KMS-11 (cell line): ENCODE measurements around the gene TSPAN10.

Experiments
- H2AFZ ChIP-seq: fragments of 200-600 bp; sonication (generic); 2 replicates; pipeline ENCODE4 v1.6.1; 2016; ENCODE audit warnings: antibody characterized with exemption, mixed run types, low read depth
- H3K27ac ChIP-seq: fragments of 200-600 bp; sonication (generic); 2 replicates; pipeline ENCODE4 v1.6.1; 2016; ENCODE audit warnings: mild to moderate bottlenecking, mixed run types
- H3K27me3 ChIP-seq: fragments of 200-600 bp; sonication (generic); 2 replicates; pipeline ENCODE4 v1.6.1; 2017; ENCODE audit warnings: mild to moderate bottlenecking, low read depth, mixed run types, moderate library complexity; ENCODE audit not compliant: insufficient read depth
- H3K36me3 ChIP-seq: fragments of 200-600 bp; sonication (generic); 2 replicates; pipeline ENCODE4 v1.6.1; 2017; ENCODE audit warnings: mild to moderate bottlenecking, mixed run types; ENCODE audit not compliant: insufficient read depth
- H3K4me1 ChIP-seq: fragments of 200-600 bp; sonication (generic); 2 replicates; pipeline ENCODE4 v1.6.1; 2016; ENCODE audit warnings: mild to moderate bottlenecking, low read depth, mixed run types; ENCODE audit not compliant: poor library complexity, severe bottlenecking
- H3K4me2 ChIP-seq: fragments of 200-600 bp; sonication (generic); 2 replicates; pipeline ENCODE4 v1.7.0; 2016; ENCODE audit warnings: mild to moderate bottlenecking, mixed run types
- H3K4me3 ChIP-seq: fragments of 200-600 bp; sonication (generic); IDR thresholded peaks from 2 replicates; pipeline ENCODE4 v1.6.1; 2017; ENCODE audit warnings: low read depth, low read length, mixed read lengths; ENCODE audit not compliant: insufficient read depth
- H3K79me2 ChIP-seq: fragments of 200-600 bp; sonication (generic); 2 replicates; pipeline ENCODE4 v1.6.1; 2016; ENCODE audit warnings: low read depth, mixed run types; ENCODE audit not compliant: insufficient read depth
- H3K9ac ChIP-seq: fragments of 200-600 bp; sonication (generic); 2 replicates; pipeline ENCODE4 v1.6.1; 2016; ENCODE audit warnings: mild to moderate bottlenecking, mixed run types
- H4K20me1 ChIP-seq: fragments of 200-600 bp; sonication (generic); 2 replicates; pipeline ENCODE4 v1.6.1; 2016; ENCODE audit warnings: mild to moderate bottlenecking, mixed run types; ENCODE audit not compliant: insufficient read depth
- TF ChIP-seq, protein P1 (sequence below): fragments of 200-600 bp; sonication (generic); conservative IDR thresholded peaks from 2 replicates; pipeline ENCODE4 v1.6.1; 2017; ENCODE audit warnings: low read depth, mild to moderate bottlenecking, antibody characterized with exemption, low read length, moderate library complexity, mixed read lengths

The TSPAN10 gene

DNA sequence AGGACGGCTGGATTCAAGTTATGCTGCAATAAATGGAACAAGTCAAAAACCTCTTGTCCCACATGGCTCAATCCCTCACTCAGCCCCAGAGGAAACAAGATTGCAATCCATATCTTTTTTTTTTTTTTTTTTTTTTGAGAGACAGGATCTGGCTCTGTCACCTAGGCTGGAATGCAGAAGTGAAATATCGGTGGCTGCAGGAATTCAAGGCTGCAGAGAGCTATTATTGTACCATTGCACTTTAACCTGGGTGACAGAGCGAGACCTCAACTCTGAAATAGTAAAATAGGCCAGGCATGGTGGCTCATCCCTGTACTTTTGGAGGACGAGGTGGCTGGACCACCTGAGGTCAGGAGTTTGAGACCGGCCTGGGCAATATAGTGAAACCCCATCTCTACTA is 22.0 kb downstream of the TSPAN10 start:
- H3K4me1 ChIP-seq: peaks cover 21% of the 10 kb centered on the region
- TF ChIP-seq, protein P1, sequence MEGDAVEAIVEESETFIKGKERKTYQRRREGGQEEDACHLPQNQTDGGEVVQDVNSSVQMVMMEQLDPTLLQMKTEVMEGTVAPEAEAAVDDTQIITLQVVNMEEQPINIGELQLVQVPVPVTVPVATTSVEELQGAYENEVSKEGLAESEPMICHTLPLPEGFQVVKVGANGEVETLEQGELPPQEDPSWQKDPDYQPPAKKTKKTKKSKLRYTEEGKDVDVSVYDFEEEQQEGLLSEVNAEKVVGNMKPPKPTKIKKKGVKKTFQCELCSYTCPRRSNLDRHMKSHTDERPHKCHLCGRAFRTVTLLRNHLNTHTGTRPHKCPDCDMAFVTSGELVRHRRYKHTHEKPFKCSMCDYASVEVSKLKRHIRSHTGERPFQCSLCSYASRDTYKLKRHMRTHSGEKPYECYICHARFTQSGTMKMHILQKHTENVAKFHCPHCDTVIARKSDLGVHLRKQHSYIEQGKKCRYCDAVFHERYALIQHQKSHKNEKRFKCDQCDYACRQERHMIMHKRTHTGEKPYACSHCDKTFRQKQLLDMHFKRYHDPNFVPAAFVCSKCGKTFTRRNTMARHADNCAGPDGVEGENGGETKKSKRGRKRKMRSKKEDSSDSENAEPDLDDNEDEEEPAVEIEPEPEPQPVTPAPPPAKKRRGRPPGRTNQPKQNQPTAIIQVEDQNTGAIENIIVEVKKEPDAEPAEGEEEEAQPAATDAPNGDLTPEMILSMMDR: no peak
- no peak overlapping the region for H3K4me3 ChIP-seq
- no peaks in the 10 kb centered on the region for H3K27me3 ChIP-seq
- no peak overlapping the region for H3K9ac ChIP-seq
- H3K4me2 ChIP-seq: no peak overlapping the region
- no peaks in the 10 kb centered on the region for H4K20me1 ChIP-seq
- no peak overlapping the region for H2AFZ ChIP-seq
- H3K36me3 ChIP-seq: no peaks in the 10 kb centered on the region
- H3K27ac ChIP-seq: no peak overlapping the region
- H3K79me2 ChIP-seq: no peaks in the 10 kb centered on the region

DNA sequence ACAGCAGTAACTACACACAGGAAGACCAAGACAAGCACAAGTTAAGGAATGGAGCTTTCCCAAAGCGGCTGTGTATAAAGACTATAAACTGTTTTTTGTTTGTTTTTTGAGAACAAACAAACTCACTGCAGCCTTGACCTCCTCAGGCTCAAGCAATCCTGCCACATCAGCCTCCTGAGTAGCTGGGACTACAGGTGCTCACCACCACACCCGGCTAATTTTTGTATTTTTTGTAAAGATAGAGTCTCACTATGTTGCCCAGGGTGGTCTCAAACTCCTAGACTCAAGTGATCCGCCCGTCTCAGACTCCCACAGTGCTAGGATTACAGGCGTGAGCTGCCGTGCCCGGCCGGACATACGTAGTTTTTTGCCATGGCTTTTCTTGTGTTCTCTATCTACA is 23.4 kb downstream of the TSPAN10 start:
- H3K36me3 ChIP-seq: no peaks in the 10 kb centered on the region
- peaks cover 25% of the 10 kb centered on the region for H3K4me1 ChIP-seq
- no peak overlapping the region for H2AFZ ChIP-seq
- TF ChIP-seq, protein P1: no peak
- no peak overlapping the region for H3K4me3 ChIP-seq
- peaks cover 8% of the 10 kb centered on the region for H3K79me2 ChIP-seq
- no peak overlapping the region for H3K9ac ChIP-seq
- H4K20me1 ChIP-seq: no peaks in the 10 kb centered on the region
- H3K27ac ChIP-seq: no peak overlapping the region
- H3K4me2 ChIP-seq: no peak overlapping the region
- H3K27me3 ChIP-seq: no peaks in the 10 kb centered on the region

DNA sequence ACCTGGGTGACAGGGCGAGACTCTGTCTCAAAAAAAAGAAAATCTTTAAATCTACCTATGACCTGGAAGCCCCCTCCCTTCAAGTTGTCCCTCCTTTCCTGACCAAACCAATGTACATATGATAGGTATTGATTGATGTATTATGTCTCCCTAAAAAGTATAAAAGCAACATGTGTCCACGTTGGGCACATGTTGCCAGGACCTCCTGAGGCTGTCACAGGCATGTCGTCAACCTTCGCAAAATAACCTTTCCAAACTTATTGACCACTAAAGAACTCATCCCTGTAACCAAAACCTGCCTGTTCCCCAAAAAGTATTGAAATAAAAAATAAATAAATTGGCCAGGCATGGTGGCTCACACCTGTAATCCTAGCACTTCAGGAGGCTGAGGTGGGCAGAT is 25.0 kb downstream of the TSPAN10 start:
- no peaks in the 10 kb centered on the region for H3K36me3 ChIP-seq
- H3K4me2 ChIP-seq: no peak overlapping the region
- H3K4me3 ChIP-seq: no peak overlapping the region
- H2AFZ ChIP-seq: no peak overlapping the region
- H3K4me1 ChIP-seq: peaks cover 15% of the 10 kb centered on the region
- no peak overlapping the region for H3K9ac ChIP-seq
- no peaks in the 10 kb centered on the region for H4K20me1 ChIP-seq
- no peak overlapping the region for H3K27ac ChIP-seq
- H3K79me2 ChIP-seq: peaks cover 19% of the 10 kb centered on the region
- TF ChIP-seq, protein P1: no peak
- no peaks in the 10 kb centered on the region for H3K27me3 ChIP-seq

DNA sequence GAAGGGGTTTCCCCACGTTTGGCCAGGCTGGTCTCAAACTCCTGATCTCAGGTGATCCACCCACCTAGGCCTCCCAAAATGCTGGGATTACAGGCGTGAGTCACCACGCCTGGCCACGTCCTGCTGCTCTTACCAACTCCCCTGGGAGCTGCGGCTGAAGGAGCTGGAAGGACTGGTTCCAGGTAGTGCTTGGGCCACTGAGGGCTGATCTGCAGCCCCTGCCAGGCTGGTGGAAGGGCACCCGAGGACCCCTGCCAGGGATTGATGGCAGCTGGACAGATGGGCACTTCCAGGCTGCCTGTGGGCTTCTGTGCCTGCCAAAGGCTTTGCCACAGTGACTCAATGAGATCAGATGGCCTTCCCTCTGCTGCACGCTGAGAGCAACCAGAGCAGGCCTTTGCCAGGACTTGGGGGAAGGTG is 27.1 kb downstream of the TSPAN10 start:
- H3K27me3 ChIP-seq: no peaks in the 10 kb centered on the region
- H3K9ac ChIP-seq: no peak overlapping the region
- peaks cover 24% of the 10 kb centered on the region for H3K4me1 ChIP-seq
- H3K79me2 ChIP-seq: peaks cover 39% of the 10 kb centered on the region
- H3K4me3 ChIP-seq: no peak overlapping the region
- no peak overlapping the region for H2AFZ ChIP-seq
- no peaks in the 10 kb centered on the region; the same call in 1 of the 2 replicates for H3K36me3 ChIP-seq
- TF ChIP-seq, protein P1: no peak
- no peak overlapping the region for H3K4me2 ChIP-seq
- no peaks in the 10 kb centered on the region for H4K20me1 ChIP-seq
- no peak overlapping the region for H3K27ac ChIP-seq
